RPMI8226 (cell line): ENCODE results near the gene PPTC7.
"Not testable (repeated sequence)": the region's sequence is repeated elsewhere in the genome, so short reads cannot be mapped to it uniquely, and the experiment has no call there.

Source experiments
- DNase-seq: peaks from one replicate; pipeline ENCODE4 v3.0.0-alpha.2; 2015

The PPTC7 gene

GRCh38 chr12:110585231-110585799, 2.2 kb upstream of the PPTC7 start:
- no peak for DNase-seq

- DNase-seq, result peak; percentile 60
Observed at GRCh38 chr12:110582276-110583136, 612 bp downstream of the PPTC7 start.

- DNase-seq, result peak; percentile 58
Observed at GRCh38 chr12:110581931-110582275, 1.2 kb downstream of the PPTC7 start.

- DNase-seq, result no peak
Observed at GRCh38 chr12:110579535-110580253, 3.4 kb downstream of the PPTC7 start.

- DNase-seq, result no peak
Observed at GRCh38 chr12:110578694-110579534, 4.2 kb downstream of the PPTC7 start.

GRCh38 chr12:110577864-110578693, 5.0 kb downstream of the PPTC7 start:
- peak; percentile 7 for DNase-seq

- no peak for DNase-seq
Observed at GRCh38 chr12:110576504-110576903, 6.6 kb downstream of the PPTC7 start.

GRCh38 chr12:110575326-110575725, 7.8 kb downstream of the PPTC7 start:
- no peak for DNase-seq

- not testable (repeated sequence) for DNase-seq
Observed at GRCh38 chr12:110574717-110575230, 8.3 kb downstream of the PPTC7 start.

GRCh38 chr12:110574044-110574443, 9.1 kb downstream of the PPTC7 start:
- DNase-seq, result no peak

- DNase-seq, result not testable (repeated sequence)
Observed at GRCh38 chr12:110570798-110571197, 12.3 kb downstream of the PPTC7 start.

GRCh38 chr12:110569838-110570237, 13.3 kb downstream of the PPTC7 start:
- DNase-seq, result not testable (repeated sequence)

- no peak for DNase-seq
Observed at GRCh38 chr12:110568752-110569151, 14.4 kb downstream of the PPTC7 start.

GRCh38 chr12:110566993-110567392, 16.1 kb downstream of the PPTC7 start:
- DNase-seq, result no peak

GRCh38 chr12:110565894-110566871, 16.9 kb downstream of the PPTC7 start:
- DNase-seq, result no peak

- no peak for DNase-seq
Observed at GRCh38 chr12:110564471-110564991, 18.6 kb downstream of the PPTC7 start.

- DNase-seq, result peak; percentile 24
Observed at GRCh38 chr12:110563702-110564470, 19.2 kb downstream of the PPTC7 start.

GRCh38 chr12:110562386-110562785, 20.7 kb downstream of the PPTC7 start:
- DNase-seq, result not testable (repeated sequence)

- DNase-seq, result no peak
Observed at GRCh38 chr12:110561471-110562201, 21.5 kb downstream of the PPTC7 start.
